ENCODE results near the gene COLQ.

Gene COLQ

DNA sequence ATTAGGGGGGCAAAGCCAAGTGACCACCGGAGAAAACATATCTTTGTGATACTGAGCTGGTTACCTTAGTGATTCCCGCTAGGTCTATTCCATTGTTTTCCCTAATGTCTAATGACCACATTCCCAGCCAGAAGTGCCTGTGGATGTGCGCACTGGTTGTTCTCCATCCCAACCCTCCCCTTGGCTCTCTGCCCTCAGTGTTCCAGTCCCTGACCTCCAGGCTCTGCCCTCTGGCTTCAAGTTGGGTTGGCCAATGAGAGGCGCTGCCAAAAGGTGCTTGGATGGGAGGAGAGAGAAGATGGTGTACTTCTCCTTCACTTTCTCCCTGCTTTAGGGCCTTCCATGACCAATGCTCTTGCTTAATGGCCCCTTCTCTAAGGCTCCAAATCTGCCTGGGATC, 2.4 kb downstream of the COLQ start:
- DNase-seq: no peak

DNA sequence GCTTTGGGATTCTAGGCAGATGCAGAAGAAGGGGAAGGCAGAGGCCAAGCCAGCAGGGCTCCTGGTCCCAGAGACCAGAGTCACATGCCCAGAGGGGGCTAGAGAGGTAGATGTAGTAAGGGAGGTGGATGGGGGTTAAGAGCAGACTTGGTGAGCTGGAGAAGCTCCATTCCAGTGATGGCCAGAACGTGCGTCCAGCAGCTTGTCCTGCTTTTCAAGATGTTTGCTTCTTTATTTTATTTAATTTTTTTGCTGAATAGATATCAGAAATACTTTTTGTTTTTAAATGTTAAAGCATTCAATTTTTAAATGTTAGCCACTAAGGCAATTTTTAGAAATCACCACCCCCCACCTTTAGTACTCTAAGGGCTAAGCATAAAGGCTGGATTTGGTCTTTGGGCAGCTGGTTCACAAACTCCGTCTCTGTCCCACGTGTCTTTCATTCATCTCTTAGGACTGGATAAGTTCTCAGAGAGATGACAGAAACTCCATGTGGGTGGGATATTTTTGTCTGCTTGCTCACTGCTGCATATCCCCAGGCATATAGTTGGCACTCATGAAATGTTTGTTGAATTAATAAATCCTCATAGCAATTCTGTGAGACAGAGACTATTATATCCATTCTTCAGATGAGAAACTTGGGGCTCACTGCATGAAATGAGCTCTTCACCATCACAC, 6.7 kb downstream of the COLQ start:
- no peak for DNase-seq

DNA sequence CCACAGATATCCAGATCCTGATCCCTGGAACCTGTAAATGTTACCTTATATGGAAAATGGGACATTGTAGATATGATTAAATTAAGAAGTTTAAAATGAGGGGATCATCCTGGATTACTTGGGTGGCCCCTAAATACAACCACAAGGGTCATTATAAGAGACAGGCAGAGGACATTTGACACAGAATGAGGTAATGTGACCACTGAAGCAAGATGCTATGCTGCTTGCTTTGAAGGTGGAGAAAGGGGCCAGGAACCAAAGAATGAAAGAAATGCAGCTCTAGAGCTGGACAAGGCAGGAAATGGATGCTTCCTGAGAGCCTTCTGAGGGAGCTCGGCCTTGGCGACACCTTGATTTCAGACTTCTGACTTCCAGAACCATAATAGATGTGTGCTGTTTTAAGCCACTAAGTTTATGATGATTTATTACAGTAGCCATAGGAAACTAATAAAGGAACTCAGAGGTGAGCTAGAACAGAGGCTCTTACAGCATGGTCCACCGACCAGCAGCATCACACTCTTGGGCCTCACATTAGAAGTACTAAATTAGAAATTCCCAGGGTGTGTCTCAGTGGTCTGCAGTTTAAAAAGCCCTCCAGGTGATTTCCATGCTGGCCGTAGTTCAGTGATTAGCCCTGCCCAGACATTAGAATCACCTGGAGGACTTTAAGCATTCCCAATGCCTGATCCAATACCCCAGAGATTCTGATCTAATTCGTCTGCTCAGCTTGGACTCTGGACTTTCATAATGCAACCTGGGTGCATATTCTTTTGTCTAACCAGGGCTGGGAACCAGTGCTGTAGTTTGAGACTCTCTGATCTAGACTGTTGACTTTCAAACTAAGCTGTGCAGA, 7.5 kb downstream of the COLQ start:
- no peak for DNase-seq

DNA sequence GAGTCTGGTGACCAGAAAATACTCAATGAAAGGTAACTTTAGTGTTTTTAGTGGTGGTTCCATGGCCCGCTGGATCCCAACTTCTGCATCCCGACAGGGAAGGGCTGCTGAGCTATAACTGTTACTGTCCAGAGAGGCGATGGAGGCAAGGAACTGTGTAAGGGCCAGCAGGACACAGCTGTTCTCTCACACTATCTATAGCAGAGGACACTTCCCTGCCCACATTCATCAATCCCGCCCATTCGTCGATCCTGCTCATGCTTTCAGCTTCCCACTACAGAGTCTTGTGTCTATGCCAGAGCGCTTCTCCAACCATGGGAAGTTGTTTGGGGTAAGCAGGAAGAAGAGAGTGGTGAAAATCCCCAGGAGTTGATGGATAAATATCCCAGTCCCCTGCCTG, 8.4 kb downstream of the COLQ start:
- no peak for DNase-seq

DNA sequence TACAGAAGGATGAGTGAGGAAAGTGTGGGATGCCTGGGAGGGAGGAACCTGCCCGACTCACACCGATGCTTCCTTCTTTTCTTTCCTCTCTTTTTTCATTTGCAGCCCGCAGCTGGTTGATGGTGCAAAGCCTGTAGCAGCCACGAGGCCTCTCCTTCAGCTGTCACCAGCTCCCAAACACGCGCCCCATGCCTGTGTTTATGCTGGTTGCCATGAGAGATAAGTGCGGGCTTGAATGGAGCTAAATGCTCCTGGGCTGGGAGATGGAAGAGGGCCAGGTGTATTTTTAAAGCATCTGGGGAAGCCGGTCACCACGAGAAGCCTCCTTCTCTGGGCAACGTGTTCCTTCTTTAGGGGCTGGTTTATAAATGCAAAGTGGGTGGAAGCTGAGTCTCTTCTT, 9.3 kb downstream of the COLQ start:
- DNase-seq: no peak

DNA sequence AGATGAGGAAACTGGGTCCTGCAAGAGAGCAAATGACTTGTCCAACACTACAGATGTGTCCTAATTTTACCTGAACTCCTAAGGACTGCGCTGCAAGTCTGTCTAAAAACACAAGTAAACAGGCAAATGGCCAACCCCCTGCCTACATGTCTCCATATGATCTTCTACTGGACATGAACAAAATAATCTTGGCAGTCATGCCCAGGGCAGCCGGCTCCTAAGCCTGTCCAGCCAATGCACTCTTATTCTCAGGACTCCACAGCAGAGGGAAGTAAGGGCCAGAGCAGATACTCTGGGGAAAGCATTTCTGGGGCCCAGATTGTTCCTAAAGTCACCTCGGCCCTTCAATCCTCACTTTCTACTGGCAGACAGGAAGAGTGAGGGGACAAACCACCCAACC, 10.3 kb downstream of the COLQ start:
- DNase-seq: no peak

DNA sequence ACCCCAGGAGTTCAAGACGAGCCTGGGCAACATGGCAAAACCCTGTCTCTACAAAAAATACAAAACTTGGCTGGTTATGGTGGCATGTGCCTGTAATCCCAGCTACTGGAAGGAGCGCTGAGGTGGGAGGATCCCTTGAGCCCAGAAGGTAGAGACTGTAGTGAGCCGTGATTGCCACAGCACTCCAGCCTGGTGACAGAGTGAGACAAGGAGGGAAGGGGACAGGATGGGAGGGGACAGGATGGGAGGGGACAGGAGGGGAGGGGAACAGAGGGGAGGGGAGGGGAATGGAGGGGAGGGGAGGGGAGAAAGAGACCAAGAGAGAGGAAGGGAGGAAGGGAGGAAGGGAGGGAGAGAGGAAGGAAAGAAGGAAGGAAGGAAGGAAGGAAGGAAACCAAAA, 11.0 kb downstream of the COLQ start:
- no peak for DNase-seq

DNA sequence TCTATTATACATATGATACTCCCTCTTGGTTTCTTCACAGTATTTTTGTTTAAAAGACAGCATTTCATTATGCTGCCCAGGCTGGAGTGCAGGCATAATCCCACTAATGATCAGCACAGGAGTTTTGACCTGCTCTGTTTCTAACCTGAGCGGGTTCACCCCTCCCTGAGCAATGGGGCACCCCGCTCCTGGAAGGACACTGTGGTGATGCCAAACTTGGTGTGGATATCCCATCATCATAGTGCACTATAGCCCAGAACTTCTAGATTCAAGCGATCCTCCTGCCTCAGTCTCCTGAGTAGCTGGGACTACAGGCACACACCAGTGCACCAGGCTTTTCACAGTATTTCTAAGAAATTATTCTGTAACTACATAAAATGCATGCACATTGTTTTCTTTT, 14.9 kb downstream of the COLQ start:
- DNase-seq: no peak

DNA sequence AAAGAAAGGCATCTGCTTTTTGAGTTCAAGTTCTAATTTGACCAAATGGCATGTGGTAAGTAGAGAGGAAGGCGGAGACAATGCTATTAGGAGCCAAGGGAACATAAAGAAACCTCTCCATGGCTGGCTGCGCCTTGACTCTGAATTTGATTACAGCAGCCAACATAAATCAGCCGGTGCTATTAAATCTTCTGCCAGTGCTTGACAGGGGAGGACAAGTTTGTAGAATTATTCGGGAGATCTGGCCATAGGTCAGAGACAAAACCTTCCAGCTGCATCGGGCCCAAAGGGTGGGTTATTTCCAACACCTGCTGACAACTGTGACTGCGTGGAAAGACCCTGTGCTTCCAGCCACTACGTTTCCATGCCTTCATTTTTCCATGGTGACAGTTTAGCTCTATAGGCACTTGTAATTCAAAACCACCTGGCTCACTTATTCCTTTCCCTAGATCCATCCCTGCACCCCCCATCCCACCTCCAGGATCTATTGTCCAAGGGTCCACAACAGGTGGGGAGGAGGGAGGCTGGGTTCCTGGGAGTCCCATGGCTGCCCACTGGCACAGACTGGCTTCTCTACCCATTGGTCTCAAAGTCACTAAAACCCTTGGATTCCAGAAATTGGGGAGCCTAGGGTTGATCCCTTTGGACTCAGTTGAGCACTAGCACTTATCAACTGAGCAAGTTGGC, 15.9 kb downstream of the COLQ start:
- no peak for DNase-seq

DNA sequence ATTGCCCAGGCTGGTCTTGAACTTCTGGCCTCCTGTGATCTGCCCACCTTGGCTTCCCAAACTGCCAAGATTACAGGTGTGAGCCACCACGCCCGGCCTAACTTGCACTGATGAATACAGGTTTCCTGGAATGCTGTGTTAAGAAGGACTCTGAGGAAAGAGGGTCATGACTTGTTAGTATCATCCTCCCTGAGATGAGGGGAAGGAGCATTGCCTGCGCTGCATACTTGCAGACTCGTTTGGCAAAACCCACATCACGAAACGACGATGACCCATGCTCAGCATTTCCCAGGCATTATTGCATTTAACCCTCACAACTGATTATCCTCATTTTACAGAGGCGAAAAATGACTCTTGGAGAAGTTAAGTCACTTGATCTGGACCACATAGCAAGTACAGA, 18.9 kb downstream of the COLQ start:
- no peak for DNase-seq

DNA sequence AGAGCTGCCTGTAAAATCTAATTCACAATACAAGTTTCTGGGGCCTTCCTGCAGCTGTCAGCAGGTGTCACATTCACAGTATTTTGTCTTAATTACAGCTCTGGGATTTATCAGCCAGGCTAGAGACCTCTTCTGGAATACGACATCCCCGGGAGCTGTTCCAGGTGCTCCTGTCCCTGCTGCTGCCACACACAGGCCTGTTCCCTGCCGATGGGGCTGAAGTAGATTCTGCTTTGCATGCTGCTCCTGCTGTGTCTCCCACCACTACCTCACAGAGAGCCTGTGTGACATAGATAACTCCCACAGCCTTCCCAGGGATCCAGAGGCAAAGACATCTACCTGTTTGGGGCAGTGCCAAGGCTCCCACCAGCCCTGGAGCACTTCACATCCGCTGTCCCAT, 20.4 kb downstream of the COLQ start:
- DNase-seq: no peak

DNA sequence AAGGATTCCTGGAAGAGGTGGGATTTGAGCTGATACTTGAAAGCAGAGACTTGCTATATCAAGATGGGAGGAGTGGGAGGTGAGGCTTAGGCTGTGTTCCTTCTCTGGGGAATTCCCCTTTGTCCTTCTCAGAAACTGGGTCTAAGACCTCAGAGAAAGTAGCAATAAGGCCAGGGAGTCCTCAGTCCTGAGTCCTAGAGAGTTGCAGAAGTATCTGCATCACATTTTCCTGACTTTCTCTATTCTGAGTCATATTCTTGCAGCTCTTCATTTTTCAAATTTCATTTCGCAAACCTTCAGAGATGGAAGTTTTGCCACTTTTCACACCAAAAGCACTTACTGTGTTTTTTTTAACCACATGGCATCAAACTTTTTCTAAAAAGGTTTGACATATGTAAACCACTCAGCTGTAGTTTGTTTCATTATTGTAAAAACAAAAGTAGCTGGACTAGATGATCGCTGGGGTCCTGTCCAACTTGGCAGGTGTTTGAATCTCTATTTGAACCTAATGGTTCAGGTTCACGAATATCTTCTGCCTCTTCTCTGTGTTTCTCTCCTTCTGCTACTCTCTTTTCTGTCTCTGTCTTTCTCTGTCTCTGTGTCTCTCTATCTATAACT, 21.3 kb downstream of the COLQ start:
- DNase-seq: no peak

DNA sequence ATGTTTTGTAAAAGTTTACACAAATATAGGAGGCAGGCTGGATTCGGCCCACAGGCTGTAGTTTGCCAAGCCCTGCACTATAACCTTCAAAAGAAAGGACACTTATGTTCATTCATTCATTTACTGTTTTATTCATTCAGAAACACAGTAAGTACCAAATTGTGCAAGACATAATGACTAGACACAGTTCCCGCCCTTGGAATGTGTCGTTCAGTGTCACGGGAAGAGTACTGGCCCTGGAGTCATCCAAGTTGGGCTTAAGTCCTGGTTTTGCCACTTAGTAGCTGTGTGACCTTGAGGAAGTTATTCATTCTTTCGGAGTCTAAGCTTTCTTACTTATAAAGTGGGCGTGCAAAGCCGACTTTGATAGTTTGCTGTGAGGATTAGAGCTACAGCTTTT, 22.0 kb downstream of the COLQ start:
- no peak for DNase-seq

DNA sequence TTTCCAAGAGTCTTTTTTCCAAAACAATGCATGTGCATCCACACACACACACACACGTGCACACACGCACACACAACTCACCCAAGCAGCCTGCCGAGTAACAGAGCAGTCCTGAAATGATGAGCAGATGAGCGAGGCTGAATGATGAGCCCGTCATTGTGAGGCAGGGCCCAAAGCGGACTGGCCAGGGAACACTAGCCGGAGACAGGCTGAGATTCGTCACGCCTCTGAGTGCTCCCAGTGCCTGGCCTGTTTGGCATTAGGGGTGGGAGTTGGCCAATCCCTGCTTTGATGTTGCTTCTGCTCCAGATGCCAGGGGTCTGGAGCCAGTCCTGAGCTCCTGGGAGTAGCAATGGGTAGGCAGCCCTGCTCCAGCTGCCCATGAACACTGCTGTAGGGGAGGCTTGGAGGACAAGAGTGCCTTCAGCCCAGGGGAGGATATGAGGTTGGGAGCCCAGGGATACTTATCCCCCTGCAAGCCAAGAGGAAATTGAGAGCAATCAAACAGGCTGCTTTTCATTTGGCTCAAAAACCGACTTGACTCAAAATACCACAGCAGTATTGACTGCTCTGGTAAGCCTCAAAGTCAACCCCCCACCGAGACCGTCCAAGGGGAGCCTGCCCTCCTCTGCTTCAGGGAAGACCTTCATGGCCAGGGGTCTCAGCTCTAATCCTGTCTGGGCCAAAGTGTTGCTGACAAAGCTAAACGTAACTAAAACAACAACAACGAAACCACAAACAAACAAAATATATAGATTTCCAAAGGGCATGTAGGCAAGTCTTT, 22.9 kb downstream of the COLQ start:
- DNase-seq: no peak

DNA sequence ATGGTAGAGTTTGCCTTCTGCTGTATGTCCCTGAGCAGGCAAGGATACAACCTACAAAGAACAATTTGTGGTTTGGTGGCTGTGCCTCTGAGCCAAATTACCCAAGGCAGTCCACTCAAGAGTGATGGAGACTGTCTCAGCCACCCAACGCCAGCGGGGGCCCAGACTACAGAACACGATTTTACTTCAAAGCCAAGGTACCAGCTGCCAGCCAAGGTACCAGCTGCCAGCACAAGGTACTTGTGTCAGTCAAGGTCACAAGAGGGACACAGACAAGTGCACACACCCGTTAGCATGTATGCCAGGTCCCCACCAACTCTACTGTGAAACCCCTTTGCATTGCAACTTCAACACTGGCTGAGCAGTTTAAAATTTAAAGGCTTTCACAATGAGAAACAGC, 23.5 kb downstream of the COLQ start:
- no peak for DNase-seq

DNA sequence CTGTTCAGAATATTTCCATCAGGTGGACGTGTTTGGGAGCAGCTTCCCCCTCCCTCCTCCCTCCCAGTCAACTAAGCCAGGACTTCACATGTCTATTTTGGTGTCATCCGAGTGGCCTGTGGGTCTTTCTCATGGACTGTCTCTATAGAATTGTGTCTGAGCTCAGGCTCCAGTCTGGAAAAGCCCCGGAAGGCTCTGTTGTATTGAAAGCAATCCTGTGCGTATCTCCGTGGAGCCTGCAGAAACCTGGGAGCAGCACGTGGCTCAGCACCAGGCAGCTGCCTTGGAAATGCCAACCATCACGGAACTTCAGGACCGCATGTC, 25.2 kb downstream of the COLQ start:
- DNase-seq: no peak

DNA sequence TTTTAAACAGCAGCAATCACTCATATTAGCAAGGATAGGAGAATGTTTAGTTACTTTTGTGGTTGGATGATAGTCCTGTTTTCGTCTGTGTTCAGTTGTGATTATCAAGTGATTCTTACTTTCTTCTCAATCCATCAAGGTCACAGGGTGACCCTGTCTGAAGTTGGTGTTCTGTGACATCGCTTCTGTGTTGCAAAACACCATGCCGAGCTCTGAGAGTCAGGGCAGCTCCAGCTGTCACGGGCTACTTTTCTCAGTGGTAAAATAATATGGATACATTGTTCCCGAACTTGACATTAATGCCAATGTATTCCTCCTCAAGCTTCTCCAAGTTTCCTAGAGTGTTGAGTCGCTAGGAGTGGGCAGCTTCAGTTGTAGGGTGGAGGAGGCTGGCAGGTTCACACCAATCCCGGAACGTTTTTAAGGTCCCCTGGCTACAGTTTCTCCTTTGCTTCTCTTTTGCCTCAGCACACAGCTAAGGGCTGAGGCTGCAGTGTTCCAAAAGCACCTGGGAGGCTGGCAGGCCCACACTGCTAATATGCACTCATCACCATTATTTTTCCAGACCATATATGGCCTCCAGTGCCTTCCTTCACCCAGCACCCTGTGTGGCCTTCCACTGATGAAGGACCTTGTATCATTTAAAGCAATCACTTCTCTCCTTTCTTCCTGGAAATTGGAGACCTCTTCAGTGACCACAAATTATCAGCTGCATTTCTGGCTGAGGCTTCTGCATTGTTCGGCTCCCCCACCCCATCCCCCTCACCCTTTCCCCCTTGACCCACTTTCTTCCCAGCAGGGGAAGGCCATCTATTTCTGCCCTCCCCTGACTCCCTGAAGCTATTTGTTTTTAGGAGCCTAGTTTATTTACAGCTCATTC, 25.8 kb downstream of the COLQ start:
- no peak for DNase-seq

DNA sequence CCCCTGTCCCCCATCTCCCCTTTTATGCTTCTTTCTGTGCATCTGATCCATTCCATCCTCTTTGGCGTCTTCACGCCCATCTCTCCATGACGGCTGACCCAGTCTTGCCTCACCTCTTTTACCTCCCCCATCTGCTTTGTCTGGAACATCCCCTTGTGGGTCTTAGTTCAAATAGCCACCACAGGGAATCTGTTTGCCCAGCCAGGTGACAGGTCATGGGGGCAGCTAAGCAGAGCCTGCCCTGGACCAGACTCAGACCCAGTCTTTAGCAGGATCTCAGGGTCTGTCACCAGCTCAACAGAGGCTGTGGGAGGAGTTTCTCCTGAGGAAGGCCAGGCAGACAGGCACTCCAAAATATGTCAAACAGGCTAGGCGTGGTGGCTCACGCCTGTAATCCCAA, 28.1 kb downstream of the COLQ start:
- DNase-seq: no peak

DNA sequence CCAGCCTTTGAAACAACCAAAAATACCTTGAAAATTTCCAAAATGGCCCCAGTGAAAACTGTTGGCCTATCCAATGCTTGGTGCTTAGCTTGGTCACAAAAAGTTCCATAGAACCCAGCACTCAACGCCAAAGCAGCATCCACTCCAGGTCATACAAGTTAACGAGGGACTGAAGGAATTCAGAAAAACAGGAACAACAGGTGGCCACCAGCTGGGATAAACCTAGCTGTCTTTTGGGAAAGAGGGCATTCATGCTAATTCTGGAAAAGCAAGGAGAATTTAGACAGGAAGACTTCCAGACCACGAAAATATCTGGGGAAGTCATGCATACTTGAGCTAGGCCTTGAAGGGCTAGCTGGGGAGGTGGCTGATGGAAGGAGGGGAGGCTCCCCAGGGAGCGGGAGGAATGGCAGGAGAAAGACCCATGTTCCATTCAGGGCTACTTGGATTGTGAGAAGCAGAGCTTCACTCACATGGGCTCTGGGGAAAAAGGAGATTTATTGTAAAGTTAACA, 28.6 kb downstream of the COLQ start:
- DNase-seq: no peak

DNA sequence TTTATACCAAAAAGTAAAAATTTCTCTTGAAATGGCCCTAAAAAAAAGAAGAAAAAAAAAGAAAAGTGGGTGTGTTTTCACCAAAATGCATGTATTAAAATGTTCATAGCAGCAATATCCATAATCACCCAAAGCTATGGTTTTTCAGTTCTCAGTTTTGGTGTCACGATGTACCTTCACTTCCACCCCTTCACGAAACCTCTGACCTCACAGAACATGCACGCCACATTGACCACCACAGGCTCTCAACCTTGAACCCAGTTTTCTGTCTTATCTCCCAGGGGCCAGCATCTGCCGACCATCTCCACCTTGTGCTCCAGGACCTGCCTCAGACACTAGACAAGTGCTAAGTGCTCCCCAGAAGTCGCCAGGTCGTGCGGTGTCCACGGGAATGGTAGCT, 30.4 kb downstream of the COLQ start:
- DNase-seq: no peak

DNA sequence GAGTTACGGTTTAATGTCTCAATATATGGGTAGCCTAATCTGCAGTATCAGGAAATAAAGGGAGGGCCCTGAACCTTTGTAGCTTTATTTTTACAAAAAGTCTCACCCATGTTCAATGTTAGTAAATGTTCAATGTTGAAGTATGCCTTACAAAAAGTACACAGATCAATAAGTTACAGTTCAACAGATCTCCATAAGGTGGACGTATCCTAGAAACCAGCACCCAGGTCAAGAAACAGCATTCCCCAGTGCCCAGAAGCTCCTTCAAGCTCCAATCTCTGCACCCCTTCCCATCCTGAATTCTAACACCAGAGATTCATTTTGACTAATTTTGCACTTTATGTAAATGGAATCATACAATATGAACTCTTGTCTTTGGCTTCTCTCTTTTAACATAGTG, 31.3 kb downstream of the COLQ start:
- no peak for DNase-seq

DNA sequence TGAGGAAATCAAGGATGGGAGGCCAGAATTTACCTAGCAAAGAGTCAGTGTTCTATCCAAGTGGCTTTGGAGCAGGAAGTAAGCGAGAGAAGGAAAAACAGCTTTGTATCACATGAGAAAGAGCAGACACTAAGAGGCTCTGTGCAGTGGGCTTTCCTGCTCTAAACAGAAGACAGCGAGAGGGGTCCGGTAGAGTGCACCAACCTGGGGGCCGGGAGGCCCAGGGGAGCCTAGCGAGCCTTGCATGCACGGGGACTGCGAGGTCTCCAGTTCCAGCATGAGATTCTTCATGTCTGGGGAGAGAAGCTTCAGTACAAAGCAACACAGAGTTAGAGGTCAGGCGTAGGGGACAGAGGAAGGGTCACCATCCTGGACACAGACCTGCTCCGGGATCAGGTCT, 33.5 kb downstream of the COLQ start:
- DNase-seq: no peak
